Left colon (tissue), 2 donors: ENCODE results near the gene ZNF521. TPM values are rescaled to one million over a fixed set of nuclear protein-coding genes. Genes with fewer than 3 reads are reported as not detected.

Experiments used
- ATAC-seq: fragments of 200-7000 bp; cut with Tn5 transposase; one replicate; pipeline ENCODE4 v1.9.1; 2020; ENCODE audit warnings: mild to moderate bottlenecking, moderate library complexity
- DNase-seq, 2 donors: peaks; one replicate each; pipeline ENCODE4 v3.0.0-alpha.2; 2020
- intact Hi-C, 2 donors: fragments of 100-400 bp; cut with DNase I in 1 of 2; cut with micrococcal nuclease in 1 of 2; formaldehyde crosslinking; loops; one replicate each; pipeline versions ENCODE4 v1.11.2 to v1.14.0; 2022; cut with DNase I, micrococcal nuclease
- total RNA-seq, 2 donors: library from RNA; stranded (reverse); fragmentation: NEBNext Ultra II Directional; extraction: Animal tissue kit (Norgen Biotek cat#: 25700); gene quantifications; one replicate each; pipeline ENCODE4 v1.2.1, GENCODE V29; 2021
- donor health status: DM: no; HTN: no; CAD: no.
- donor health status: DM: yes; HTN: yes; CAD: no.

ZNF521 gene
- total RNA-seq, 2 donors from 2014 or later, result 2.6 to 6.9 TPM

DNA sequence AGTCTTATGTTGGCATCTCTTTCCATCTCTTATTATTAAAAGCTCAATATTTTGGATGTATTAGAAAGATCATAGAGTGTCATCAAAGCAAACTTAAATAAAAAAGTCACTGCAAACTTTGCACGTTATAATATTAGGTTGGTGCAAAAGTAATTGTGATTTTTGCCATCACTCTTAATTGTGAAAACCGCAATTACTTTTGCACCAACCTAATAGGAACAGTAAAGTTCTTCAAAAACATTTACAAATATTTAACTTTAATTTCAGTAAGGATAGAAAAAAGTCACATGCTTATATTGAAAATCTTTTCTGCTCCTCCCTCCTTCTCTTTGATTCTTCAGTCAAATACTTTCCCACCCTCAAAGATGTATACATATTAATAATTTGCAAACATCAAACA lies 51.5 kb downstream of the ZNF521 start:
- DNase-seq (no peak), ATAC-seq (no peak)
- intact Hi-C loops, result no loop called here

DNA sequence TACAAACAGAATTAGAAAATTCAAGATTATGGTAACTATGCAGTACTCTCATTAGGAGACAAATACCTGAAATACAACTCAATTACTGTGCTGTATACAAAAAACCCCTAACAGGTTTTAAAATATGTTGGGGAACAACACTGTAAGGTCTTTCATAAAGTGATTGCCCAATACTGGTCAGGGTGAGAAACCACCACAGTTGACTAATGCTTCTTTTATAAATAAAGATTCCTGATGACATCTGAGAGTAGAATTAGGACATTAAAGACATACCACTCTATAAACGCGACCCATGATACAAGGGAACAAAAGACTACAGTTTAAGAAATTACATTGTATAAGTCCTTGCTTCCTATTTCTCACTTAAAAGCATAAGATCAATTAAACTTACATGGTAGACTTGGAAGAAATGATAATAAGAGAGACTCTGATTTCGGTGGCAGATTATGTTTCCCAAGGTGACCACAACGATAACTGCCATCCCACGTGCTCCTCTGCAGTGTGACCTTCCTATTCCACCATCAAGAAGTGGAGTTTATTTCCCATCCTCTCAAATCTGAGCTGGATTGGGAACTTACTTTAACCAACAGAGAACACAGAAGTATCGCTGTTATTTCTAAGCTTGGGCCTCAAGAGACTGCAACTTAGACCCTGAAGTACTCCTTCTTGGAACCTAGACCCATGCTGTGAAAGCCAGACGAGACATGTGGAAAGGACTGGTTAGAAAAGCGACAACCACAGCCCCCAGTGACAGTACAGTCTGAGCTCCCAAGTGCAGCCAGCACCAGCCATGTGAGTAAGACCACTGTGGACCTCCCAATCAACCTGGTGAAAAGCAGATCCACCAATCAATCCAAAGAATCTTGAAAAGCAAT lies 52.3 kb downstream of the ZNF521 start:
- intact Hi-C loops, result no loop called here
- DNase-seq (no peak), ATAC-seq (no peak)

DNA sequence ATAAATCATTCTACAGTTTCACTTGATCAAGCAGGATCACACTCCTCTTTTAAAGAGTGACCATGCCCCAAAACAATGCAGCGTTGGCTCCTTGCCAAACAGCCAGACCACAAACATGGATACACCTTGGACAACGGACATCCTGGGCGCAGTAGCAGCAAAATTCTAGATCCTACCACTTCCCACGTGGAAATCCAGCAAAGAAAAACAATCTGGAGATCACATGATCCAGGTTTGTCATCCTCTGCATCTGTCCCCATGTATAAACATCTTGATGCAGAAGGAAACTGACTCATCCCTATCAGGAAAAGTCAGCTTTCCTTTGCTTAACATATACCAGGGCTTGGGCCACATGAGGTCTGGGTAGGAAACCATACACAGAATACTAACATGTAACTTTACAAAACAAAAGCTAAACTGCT lies 53.1 kb downstream of the ZNF521 start:
- no peak for ATAC-seq
- DNase-seq, result no peak
- intact Hi-C loops, result no loop called here

DNA sequence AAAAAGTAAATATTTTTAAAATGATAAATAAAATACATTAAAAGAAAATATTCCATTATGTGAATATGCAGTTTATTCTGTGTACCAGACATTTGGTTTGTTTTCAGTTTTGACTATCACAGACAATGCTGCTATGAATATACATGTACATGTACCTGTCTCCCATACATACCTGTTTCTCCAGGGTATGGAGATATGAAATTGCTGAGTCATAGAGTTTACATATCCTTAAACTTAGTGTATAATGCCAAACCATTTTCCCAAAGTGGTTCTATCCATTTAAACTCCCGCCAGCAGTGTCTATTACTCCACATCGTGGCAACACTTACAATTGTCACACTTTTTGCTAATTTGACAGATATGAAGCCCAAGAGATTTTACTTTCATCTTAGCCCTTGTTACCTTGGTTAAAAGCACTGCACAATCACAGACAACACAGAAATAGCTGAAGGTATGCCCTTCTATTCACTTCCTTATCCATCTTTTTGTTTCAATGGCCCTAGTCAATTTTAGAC lies 56.3 kb downstream of the ZNF521 start:
- intact Hi-C loops, result no loop called here
- no peak for ATAC-seq
- no peak for DNase-seq

DNA sequence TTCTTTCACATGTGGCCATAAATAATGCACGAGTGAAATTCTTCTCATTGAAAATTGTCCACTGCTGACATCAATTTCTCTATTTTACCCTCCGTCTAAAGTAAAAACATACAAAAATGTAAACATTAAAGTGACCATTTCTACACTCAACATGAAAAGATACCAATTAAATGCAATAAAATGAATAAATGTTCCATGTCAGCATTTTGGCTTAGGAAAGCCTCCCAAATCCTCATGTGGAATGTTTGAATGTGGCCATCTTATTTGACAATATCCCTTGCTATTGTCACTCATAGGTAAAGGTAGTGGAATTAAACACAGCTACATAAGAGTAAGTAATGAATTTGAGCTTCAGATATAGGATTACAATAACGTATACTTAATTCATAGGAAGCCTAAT lies 60.8 kb downstream of the ZNF521 start:
- intact Hi-C loops, result no loop called here
- DNase-seq (no peak), ATAC-seq (no peak)

DNA sequence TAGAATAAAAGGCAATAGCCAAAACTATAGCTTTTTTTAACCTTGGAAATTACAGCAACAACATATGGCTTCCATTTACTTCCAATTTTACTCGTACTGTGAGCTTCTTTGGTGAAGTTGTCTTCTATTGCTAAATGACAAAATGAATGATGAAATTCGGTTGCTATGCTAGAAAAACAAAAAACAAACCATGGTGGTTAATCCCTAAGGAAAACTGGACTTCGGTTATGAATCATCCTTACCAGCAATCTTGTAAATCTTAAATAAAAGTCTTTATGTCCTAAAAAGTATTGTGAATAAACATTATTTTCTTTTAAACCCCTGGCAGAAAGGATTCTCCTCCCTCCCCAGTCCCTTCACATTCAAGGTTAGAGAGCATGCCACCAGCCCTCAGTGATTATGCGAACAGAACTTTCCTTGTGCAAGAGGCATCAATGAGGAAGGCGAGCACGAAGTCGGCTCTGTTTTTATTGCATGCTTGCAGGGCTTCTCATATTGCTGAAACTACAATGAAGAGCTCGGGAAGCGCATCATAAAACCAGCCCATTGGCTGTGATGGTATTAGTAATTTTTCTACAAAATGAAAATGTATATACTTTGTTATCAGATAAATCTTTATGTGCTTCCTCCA lies 62.9 kb downstream of the ZNF521 start:
- no peak for DNase-seq
- intact Hi-C loops, result no loop called here
- no peak for ATAC-seq

DNA sequence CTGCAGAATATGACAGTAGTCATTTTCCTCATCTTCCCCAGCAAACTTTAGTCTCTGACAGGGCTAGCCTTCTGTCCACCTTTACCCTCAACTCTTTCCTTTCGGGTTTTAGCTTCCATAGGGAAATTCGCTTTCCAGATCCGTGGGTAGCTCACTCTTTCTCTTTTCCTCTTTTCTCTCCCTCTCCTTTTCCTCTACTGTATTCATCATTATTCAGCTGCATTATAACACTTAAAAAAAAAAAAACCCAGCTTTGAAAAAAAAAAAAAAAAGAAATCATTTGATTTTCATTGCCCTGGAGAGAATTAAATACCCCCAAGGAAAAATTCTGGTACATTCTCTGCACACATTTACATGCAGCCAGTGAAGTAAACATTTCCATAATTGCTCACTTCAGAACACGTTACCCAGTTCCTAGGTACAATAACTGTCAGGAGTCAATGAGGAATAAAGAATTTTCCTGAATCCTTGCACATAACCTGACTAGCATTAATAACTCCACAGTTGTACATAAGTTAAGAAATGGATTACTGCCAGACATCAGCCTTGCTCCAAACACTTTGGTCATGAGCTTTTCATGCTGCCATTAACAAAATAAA lies 63.5 kb downstream of the ZNF521 start:
- no peak for DNase-seq
- intact Hi-C loops, result no loop called here
- no peak for ATAC-seq

DNA sequence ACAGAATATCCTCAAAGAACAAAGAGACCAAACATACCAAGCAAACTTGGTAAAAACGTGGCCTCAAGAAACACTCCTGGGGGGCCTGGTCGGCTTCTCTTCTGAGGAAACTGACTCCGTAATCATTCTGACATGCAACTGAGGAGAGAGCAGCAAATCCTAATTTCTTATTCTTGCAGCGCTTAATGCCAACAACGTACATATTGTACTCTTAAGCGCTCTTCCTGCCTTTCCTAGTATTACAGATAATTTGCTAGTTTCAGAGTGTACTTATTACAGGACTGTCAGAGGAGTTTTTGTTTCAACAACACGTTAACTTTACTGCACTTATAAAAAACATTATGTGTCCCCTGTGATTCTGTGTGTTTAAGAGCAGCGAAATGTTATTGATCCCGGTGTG lies 64.9 kb downstream of the ZNF521 start:
- intact Hi-C loops, result no loop called here
- ATAC-seq (no peak), DNase-seq (no peak)

DNA sequence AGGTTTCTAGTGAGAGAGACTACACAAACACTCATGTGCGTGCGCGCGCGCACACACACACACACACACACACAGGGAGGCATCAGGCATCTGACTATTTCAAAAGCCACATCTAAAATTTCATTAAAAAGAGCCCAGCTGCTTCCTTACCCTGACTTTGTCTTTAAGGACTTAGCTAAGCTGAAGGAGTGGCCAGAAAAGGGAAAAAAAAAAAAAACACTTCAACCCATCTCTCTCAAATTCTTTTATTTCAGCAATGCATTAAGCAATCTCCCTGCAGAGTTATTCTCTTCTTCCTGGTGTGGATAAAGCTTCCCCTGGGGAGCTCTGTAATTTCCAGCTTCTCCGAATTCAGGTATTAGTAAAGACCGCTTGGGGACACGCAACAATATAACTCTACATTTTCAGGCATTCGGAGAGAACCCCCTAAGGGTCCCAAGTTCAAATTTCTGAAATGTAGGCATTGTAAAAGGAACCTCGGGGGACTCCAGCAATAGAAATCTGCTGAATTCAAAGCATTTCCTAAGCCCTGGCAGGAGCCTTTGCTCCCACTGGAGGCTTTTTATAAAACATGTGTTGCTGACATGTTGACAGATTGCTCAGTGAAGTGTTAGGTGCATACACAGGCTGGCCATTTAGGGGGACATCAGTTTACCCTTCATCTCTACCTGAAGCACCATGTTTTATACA lies 67.0 kb downstream of the ZNF521 start:
- ATAC-seq (no peak), DNase-seq (no peak)
- intact Hi-C loops, result no loop called here

DNA sequence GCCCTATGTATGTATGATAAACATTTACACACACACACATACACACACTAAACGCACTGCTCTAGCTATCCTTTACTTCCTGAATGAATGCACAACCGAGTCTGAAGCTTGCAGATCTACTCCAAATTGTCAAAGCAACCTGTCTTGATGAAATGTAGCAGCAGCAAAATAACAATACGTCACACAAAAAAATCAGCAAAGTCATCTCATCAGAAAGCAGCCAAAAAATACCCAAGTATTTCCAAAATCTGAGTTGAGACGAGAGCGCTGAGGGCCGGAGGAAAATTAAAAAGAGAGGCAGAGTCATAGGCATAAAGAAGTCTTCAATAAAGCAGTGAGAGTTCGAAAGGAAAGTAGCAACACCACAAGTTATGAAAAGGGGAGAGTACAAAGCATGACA lies 67.7 kb downstream of the ZNF521 start:
- intact Hi-C loops, result no loop called here
- ATAC-seq (no peak), DNase-seq (no peak)

DNA sequence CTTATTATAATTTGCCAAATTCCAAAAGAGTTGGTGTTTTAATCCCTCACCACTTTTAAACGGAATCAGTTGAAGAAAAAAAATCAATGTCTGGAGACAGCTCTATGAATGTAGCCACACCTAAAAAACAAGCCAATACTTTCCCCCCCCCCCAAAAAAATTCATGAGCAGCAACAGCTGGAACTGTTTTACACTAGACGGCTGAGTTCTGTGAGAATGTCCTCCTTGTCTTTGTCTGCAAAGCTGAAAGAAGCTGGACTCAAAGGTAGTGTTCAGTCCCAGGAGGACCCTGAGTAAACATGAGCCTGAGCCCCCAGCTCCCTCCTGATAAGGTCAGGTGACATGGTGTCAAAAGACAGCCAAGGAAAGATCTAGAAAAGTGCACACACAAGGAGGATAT lies 68.2 kb downstream of the ZNF521 start:
- intact Hi-C loops, result no loop called here
- no peak for ATAC-seq
- DNase-seq, result no peak

DNA sequence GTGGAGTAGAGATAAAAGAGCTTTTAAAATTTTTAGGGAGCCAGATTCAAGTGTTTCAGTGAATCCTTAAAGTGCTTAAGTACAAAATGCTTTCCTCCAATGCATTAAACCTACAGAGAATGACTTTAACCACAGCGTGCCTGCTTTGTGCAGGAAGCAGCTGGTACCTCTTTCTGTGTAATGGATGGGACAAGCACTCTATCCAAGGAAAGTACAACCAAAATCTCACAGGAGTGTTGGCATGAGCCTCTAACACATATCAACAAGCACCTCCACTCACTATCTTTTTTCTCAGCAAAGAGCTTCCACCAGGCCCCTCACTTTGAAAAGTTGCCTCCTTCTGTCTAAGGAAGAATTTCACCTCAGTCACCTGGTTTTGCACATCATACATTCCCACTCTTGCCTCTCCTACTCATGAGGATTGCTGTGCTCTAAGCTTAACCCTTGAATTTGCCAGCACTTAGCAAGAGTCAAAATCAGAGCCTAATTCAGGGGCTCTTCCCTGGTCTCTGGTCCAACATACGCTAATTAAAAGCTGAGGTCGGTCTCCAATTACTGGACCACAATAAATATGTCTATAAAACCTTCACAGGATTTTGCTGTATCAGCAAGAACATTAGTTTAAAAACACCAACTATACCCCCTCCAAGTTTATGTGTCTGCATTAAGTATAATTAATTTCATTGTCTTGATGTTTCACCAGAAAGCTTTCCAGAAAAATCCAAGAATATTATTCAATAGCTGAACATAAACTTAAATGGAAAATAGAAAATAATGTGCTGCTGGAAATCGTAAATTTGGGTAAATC lies 68.9 kb downstream of the ZNF521 start:
- DNase-seq (no peak), ATAC-seq (no peak)
- intact Hi-C loops, result no loop called here

DNA sequence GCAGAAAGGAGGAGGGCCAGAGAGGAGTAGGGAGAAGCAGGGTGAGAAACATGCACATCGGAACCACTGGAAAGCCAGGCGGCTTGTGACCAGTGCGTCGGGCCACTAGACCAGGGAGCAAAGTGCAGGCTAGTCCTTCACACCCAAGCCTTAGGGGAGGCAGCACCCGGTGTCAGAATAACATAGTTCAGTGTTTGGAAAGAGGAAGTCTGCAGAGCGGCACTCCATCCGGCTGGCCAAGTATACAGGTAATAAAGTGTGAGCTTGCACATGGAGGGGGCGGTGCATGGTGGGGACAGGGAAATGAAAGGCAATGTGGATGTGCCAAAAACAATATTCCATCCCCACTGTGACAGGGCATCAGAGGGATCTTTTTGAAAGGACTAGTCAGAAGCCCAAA lies 69.7 kb downstream of the ZNF521 start:
- ATAC-seq, result peak; percentile 82
- DNase-seq, result peak in 1 of 2 donors; percentile 17
- intact Hi-C loops, result no loop called here

DNA sequence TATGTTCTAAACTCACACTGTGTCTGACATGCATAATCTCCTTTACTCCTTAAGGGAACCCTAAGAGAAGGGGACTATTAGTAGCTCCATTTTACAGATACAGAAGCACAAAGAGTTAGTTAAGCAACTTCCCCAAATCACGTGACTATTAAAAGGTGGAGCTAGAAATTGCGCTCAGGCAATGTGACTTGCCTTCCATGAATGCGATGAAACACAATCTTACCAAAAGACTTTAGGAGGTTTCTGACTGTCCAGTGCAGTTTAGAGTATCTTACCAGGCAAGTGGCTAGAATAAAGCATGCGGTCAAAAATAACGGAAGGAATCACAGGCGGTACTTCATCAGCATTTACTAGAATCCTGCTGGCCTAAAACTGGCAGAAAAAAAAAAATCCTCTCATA lies 70.4 kb downstream of the ZNF521 start:
- DNase-seq (no peak), ATAC-seq (no peak)
- intact Hi-C loops, result no loop called here

DNA sequence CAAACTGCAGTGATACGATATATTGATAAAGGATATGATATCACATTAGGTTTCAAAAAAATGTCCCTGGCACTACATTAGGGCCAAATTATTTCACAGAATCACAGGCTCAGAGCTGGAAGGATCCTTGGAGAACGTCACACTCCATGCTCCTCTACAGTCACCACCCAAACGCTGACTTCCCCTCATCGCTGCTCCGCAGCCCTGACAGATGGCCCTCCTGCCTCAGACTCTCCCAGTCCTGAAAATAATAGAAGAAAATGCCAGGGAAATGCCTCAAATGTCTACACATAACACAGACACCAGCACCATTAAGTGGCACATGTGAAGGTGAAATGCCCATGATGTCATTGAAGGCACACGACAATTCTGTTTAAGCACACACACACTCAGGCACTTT lies 72.0 kb downstream of the ZNF521 start:
- intact Hi-C loops, result no loop called here
- DNase-seq (no peak), ATAC-seq (no peak)

DNA sequence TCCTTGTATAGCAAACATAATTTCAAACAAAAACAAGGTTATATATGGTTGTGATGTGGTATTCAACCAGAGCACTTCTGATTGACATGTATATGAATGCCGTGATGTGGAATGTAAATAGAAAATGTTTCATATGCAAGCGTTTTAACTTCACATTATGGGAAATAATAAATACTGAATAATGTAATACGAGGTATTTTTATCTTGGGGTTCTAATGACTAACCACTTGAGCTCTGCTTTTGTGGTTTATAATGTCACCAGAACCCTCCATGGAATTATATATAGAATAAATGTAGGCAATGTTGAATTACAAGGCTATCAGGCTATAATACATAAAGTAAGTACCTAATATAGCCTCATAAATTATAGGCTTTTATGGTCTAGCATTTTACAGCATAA lies 72.4 kb downstream of the ZNF521 start:
- intact Hi-C loops, result no loop called here
- DNase-seq (no peak), ATAC-seq (no peak)

DNA sequence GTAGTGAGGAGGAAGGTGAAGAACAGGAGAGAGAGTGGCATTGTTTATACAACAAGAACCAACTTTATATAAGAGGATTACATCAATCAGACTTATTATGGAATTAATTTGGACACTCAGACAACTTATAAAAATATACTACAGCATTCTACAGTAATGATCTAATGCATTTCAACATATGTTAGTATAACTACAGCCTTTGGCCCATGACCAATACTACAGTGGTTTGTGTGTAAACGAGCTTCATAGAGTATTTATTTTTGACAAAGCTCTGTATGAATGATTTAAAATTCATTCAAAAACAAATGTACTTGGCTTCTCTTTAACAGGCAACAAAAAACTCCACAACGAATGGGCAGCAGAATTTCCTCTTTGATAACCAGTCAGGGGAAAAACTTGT lies 72.8 kb downstream of the ZNF521 start:
- intact Hi-C loops, result no loop called here
- ATAC-seq, result no peak
- no peak for DNase-seq

DNA sequence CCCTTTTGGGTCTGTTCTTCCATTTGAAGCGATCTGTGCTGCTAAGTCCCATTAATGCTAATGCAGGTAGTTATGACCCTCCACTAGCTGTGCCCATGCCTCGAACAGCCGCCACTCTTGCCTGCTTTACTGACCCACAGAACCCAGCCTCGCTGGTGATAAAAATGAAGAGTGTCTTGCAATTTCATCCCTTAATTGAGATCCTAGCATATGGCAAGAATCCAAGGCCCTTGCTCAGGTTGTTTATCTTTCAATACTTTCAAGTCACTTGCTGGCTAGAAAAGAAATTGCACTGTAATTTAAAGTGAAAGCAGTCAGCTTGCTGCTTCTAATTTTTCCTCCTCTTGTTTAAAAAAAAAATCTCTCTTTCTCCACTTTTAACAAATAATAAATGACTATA lies 73.6 kb downstream of the ZNF521 start:
- DNase-seq (no peak), ATAC-seq (no peak)
- intact Hi-C loops, result no loop called here
